SKM-1 (cell line): ENCODE data around the gene IGF1.
"Not testable (repeated sequence)": the region's sequence is repeated elsewhere in the genome, so short reads cannot be mapped to it uniquely, and the experiment has no call there.

Experiments used
- DNase-seq: peaks from one replicate; lab custom pipeline; 2025; ENCODE audit not compliant: unreplicated experiment; lab: John Stamatoyannopoulos, UW

IGF1 gene

DNA sequence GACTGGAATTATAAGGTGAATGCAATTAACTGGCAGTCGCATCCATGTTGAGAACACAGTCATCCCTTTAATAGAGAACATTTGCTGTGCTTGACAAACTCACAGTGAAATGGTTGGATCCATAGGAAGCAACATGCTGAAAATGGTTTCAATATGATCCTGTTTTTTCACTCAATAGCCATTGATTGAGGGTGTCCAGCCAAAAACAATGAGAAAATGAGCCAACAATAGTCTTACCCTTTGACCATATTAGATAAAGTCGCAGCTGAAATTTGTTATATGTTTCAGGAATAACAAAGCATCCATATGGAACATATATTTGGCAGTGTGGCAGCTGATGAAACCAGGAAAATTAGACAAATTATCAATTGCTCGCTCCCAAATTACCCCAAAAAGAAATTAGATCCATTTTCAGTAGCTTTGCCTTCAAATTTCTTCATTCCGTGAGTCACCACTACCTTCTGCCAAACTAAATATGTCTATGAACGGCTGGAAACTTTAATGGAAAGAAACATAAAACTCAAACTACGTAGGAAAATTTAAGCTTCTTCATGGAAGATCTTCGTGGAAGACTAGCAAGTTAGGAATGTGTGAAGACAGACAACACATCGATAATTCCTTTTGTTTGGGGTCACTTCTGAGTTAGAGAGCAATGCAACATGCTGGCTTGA lies 17.4 kb downstream of the IGF1 start:
- DNase-seq: no peak

GRCh38 chr12:102462386-102462785 lies 18.0 kb downstream of the IGF1 start:
- no peak for DNase-seq

DNA sequence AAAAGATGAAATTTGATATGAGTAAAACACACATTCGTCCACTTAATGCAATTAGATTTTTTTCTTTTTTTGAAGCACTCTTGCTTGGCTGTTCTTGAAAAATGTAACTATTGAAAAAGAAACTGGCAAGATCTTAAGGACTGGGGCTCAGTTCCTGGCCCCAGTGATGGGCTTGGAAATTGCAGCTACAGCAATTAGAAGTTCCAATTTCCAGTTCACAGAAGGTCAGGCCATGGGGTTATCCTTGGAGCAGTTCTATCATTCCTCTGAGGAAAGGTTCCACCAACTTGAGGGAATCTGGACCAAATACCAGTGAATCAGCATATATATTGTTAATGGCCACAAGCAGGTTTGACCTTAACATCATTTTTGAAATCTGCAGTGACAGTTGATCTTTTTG lies 18.9 kb downstream of the IGF1 start:
- DNase-seq: no peak

DNA sequence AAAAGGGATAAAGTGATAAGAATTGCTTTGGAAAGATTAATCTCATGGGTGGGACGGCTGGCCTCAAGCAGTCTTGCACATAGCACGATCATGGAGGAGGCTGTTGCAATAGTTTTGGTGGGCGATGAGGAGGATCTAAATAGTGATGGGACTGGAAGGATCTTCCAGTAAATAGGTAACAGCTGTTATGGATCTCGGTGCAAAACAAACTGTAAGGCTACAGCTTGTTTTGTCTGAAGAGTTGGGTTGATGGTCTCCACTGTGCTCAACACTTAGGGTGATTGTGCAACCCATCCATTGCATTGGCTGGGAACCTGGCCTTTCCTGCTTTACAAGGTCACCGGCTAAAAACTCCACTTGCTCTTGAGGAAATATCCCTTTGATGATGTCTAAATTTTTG lies 21.0 kb downstream of the IGF1 start:
- no peak for DNase-seq

GRCh38 chr12:102454808-102455760 lies 25.3 kb downstream of the IGF1 start:
- peak; percentile 7 for DNase-seq

DNA sequence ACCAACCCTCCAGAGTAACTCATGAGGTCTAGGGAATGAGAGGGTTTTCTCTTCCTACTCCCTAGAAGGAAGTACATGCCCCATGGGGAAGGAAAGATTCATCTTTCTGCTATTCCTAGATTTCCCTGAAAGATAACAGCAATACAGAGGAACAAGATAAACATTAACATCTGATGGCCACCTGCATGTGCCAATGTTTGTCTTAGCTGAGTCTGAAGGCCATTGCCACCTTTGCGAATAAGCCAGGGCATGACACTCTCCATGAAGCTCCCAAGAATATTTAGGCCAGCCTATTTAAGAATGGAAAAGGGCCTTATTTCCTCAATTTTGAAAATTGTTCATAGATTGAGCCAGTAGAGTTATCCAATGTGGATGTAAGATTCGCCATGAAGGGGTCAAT lies 26.0 kb downstream of the IGF1 start:
- DNase-seq: no peak

DNA sequence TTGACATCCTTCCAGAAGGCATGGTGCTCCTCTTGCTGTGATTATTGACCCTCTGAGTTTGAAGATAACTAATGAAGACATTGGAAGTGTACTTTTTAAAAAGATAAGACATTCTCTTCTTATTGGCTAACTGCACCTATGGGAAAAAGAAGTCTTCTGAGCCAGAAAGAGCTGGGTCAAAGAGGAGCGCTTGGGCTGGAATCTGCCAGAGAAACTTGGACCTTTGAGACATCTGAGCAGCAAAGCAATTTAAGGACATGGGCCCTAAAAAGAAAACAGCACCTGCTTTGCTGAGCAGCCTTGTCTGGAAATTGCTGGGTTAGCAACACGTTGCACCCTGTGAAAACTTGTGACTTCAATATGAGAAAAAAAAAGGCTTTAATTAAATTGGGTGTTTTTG lies 27.8 kb downstream of the IGF1 start:
- DNase-seq: no peak

- not testable (repeated sequence) for DNase-seq
Measured at GRCh38 chr12:102449018-102449417, 31.3 kb downstream of the IGF1 start.

GRCh38 chr12:102447426-102447825 lies 32.9 kb downstream of the IGF1 start:
- not testable (repeated sequence) for DNase-seq

- no peak for DNase-seq
Measured at GRCh38 chr12:102444707-102445106, 35.7 kb downstream of the IGF1 start.

- no peak for DNase-seq
Measured at GRCh38 chr12:102444093-102444492, 36.3 kb downstream of the IGF1 start.

DNA sequence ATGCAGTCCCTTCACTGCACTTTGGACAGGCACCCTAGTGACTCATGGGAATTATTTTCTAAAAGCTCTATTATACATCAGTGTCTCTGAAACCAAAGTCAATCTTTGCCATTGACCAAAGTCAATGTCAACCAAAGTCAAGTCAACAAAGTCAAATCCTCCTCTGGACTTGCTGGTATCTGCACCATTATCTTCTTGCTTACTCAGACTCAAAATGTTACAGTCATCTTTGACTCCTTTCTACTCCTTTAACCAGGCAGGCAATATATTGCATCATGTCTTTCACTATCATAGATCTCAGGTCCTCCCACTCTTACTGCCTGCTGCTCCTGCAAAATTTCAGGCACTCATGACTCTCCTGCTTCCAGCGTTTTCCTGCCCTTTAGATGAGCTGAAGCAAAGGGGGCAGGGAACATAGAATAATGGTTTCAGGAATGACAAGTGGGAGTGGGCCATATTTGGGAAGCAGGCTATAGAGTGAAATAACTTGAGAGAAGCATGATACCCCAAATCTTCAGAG lies 39.2 kb downstream of the IGF1 start:
- no peak for DNase-seq

DNA sequence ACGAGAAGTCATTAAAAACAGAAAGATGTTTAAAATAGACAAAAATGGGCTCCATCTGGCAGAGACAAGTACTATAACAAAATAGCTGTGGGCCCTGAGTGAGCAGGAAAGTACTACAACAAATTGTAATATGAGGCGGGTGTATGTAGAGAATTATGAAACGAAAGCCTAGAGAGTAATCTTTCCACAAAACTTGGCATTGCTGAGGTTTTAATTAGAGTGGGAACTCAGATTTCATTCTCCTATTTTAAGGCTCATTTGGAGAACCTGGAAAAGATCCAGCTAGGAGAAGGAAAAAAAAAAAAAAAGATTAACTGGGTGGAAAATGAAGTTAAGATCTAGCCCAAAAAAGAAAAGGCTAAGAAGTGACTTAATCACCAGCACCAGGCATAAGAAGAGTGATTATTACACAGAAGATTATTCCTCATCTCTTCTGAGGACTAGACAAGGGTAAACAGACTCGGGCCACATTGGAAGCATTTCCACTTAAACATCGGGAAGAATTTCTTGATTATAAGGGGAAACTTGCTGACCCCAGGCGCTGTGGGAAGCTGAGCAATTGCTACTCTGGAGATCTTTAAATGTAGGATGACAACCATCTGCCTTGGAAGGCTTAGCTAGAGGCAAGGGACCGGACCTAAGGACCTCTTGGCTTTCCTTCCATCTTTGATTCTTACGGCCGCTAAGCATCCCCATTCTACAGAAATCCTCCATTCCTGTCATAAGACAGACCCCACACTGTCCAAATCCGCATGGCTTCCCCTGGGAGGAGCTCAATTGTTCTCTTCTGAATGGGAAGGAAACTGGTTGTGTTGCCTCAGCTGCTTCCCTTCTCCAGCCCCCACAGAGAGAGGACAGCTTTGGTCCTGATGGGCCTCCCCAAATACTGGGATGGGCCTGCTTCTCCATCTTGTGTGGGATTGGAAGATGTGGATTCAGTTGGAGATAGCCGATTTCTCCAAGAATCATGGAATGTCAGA lies 40.6 kb downstream of the IGF1 start:
- DNase-seq: no peak

GRCh38 chr12:102438827-102439210 lies 41.5 kb downstream of the IGF1 start:
- no peak for DNase-seq

GRCh38 chr12:102438047-102438826 lies 42.1 kb downstream of the IGF1 start:
- no peak for DNase-seq

- no peak for DNase-seq
Measured at GRCh38 chr12:102437511-102437910, 42.9 kb downstream of the IGF1 start.

DNA sequence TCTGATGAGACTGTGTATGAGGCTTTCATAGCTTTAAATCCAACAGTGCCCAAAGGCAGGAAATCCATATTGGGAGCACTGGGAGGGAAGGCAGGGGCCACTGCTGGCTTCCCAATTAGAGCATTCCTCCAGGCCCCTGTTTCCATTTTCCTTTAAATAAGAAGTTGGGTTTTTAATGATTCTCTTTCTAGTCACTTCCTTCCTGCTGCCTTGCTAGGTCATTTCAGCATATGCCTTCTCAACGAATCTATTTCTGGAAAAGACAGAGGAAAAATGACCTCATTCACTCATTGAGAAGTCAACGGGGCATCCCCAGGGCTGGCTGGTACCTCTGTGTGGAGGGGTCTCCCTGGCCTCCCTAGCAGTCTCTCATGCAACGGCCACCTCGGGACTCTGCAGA lies 43.5 kb downstream of the IGF1 start:
- no peak for DNase-seq

DNA sequence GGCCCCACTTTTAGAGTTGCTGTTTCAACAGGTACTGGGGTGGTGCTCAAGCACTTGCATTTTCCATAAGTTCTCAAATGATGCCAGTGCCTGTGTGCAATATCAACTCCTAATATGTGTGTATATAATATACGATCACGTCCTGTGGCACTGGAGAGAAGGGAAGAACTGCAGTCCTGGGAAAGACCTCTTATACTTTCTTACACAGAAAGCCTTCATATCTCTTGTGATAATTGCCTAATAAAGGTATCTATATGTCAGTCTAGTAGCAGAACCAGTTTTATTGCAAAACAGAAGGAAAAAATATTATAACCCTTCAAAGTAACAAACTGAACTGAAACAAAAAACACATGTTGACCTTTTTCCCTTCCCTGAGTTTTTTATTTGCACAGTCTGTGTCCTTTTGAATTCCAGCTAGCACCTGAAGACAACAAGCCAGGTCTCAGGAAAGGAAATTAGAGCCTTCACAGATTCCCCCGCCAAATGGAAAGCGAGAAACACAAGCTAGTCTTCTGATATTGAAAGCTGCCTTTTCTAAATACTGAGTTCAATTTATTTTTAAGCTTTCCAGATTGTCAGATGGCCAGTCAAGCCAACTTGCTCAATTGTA lies 44.4 kb downstream of the IGF1 start:
- DNase-seq: no peak

DNA sequence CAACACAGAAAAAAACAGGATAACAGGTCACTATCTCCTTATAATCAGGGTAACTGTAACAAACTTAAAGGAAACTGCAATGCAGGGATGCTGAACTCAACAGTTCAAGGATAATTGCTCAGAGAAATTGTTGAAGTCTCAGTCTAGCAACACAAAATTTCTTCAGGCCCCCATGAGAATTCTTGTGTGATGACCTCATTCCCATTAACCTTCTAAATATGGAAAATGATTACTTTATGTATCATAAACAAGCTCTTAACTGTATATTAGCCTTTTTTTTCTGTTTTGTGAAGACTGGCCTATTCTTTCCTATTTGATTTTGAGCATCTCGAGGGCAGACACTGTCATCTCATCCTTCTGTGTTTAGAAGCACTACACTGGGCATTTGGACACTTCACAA lies 47.1 kb downstream of the IGF1 start:
- DNase-seq: no peak

- DNase-seq: no peak
Measured at GRCh38 chr12:102430661-102431060, 49.7 kb downstream of the IGF1 start.
